Activated B cell treated with CpG ODN at 0.5 μM for 24 hours (primary cell): Measurements from ENCODE around the gene GLIPR1L1. TPM values are rescaled to one million over a fixed set of nuclear protein-coding genes. Genes with fewer than 3 reads are reported as not detected.

Source experiments
- ATAC-seq: fragments of 200-7000 bp; cut with Tn5 transposase; one replicate; pipeline ENCODE4 v1.10.0; 2021; ENCODE audit warnings: low read depth, mild to moderate bottlenecking, moderate library complexity
- CTCF ChIA-PET: fragments of 350-600 bp; sonication (Branson Sonifier 250); formaldehyde crosslinking; loops from one replicate; lab custom pipeline; 2021; ENCODE audit warnings: antibody characterized with exemption; lab: Charles Lee
- POLR2A ChIA-PET: fragments of 350-600 bp; sonication (Branson Sonifier 250); formaldehyde crosslinking; loops from one replicate; lab custom pipeline; 2021; ENCODE audit warnings: antibody characterized with exemption; lab: Charles Lee
- DNase-seq: peaks from one replicate; pipeline ENCODE4 v3.0.0; 2022
- H3K27ac Mint-ChIP-seq: one replicate; pipeline ENCODE4 v1.8.0; 2020; ENCODE audit warnings: mixed read lengths
- H3K27me3 Mint-ChIP-seq: one replicate; pipeline ENCODE4 v1.8.0; 2021; ENCODE audit warnings: mixed read lengths
- H3K36me3 Mint-ChIP-seq: one replicate; pipeline ENCODE4 v1.8.0; 2021; ENCODE audit warnings: low read depth, mixed read lengths
- H3K4me1 Mint-ChIP-seq: one replicate; pipeline ENCODE4 v1.8.0; 2021; ENCODE audit warnings: mixed read lengths
- H3K4me3 Mint-ChIP-seq: one replicate; pipeline ENCODE4 v1.8.0; 2020; ENCODE audit warnings: mild to moderate bottlenecking, mixed read lengths
- H3K9me3 Mint-ChIP-seq: one replicate; pipeline ENCODE4 v1.8.0; 2020; ENCODE audit warnings: mixed read lengths
- CTCF ChIP-seq: fragments of 200-600 bp; IDR thresholded peaks from one replicate; pipeline ENCODE4 v1.8.0; 2022; ENCODE audit warnings: antibody characterized with exemption, mild to moderate bottlenecking
- intact Hi-C: fragments of 100-400 bp; cut with micrococcal nuclease; formaldehyde crosslinking; loops from one replicate; pipeline ENCODE4 v1.15.1; 2024
- total RNA-seq: library from RNA; stranded (reverse); gene quantifications from 2 replicates; pipeline ENCODE4 v1.2.3, GENCODE V29; 2022

Gene GLIPR1L1
- total RNA-seq, 1 donor from 2014 or later: not detected

GRCh38 chr12:75364919-75365318 lies 30.4 kb downstream of the GLIPR1L1 start:
- H3K27me3 Mint-ChIP-seq: no peaks in the 10 kb centered on the region
- DNase-seq (no peak), ATAC-seq (no peak)
- H3K9me3 Mint-ChIP-seq: peaks cover 2% of the 10 kb centered on the region
- peaks cover 10% of the 10 kb centered on the region for H3K4me1 Mint-ChIP-seq
- no peak for TF ChIP-seq CTCF
- H3K4me3 Mint-ChIP-seq: no peak overlapping the region
- CTCF ChIA-PET: no interaction called here
- POLR2A ChIA-PET: no interaction called here
- H3K27ac Mint-ChIP-seq: no peak overlapping the region
- no peaks in the 10 kb centered on the region for H3K36me3 Mint-ChIP-seq
- intact Hi-C loops: no loop called here

- H3K36me3 Mint-ChIP-seq: no peaks in the 10 kb centered on the region
- peaks cover 1% of the 10 kb centered on the region for H3K4me1 Mint-ChIP-seq
- ChIA-PET CTCF (no interaction called here), POLR2A (no interaction called here)
- H3K4me3 Mint-ChIP-seq: no peak overlapping the region
- no peak for TF ChIP-seq CTCF
- no peaks in the 10 kb centered on the region for H3K27me3 Mint-ChIP-seq
- intact Hi-C loops: no loop called here
- no peak for DNase-seq
- no peaks in the 10 kb centered on the region for H3K9me3 Mint-ChIP-seq
- H3K27ac Mint-ChIP-seq: no peak overlapping the region
- ATAC-seq: no peak
Measured at GRCh38 chr12:75366629-75367028, 32.2 kb downstream of the GLIPR1L1 start.

DNA sequence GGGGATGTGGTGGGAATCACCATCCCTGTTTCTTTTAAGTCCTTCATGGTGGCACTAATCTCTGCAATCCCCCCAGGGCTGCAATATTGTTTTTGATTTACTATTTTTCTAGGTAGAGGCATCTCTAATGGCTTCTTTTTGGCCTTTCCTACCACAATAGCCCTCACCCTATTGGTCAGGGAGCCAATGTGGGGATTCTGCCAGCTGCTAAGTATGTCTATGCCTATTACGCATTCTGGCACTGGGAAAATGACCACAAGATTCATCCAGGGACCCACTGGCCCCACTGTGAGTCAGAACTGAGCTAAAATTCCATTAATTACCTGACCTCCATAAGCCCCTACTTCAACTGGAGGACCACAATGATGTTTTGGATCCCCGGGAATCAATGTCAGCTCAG lies 40.5 kb downstream of the GLIPR1L1 start:
- Mint-ChIP-seq H3K4me1 (no peaks in the 10 kb centered on the region), H3K4me3 (no peak overlapping the region), H3K36me3 (no peaks in the 10 kb centered on the region), H3K27me3 (no peaks in the 10 kb centered on the region), H3K9me3 (no peaks in the 10 kb centered on the region), H3K27ac (no peak overlapping the region)
- CTCF ChIA-PET: no interaction called here
- no peak for ATAC-seq
- POLR2A ChIA-PET: no interaction called here
- no peak for TF ChIP-seq CTCF
- DNase-seq: no peak
- intact Hi-C loops: no loop called here

- no peak for DNase-seq
- no peak for ATAC-seq
- no peak overlapping the region for H3K27ac Mint-ChIP-seq
- intact Hi-C loops: no loop called here
- no peak overlapping the region for H3K4me3 Mint-ChIP-seq
- H3K4me1 Mint-ChIP-seq: no peaks in the 10 kb centered on the region
- ChIA-PET POLR2A (no interaction called here), CTCF (no interaction called here)
- H3K27me3 Mint-ChIP-seq: no peaks in the 10 kb centered on the region
- H3K9me3 Mint-ChIP-seq: no peaks in the 10 kb centered on the region
- H3K36me3 Mint-ChIP-seq: peaks cover 2% of the 10 kb centered on the region
- TF ChIP-seq CTCF: no peak
Measured at GRCh38 chr12:75378354-75378753, 43.9 kb downstream of the GLIPR1L1 start.

DNA sequence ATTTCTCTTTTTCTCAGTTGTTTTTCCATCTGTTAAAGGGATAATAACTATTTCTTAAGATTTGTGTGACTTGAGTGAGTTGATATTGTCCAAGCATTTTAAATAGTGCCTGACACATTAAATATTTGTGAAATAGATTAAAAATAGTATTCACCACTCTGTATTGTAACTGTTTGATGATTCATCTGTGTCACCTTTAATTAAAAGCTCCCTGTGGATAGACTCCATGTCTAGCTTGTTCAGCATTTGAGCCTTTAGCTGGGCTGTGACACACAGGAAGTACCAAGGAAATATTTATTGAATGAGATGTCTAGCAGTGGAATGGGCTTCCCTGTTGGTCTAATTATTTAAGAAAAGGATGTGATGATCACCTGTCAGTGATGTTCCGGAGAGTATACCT lies 54.6 kb downstream of the GLIPR1L1 start:
- peak overlapping the region; percentile 42 for H3K27ac Mint-ChIP-seq
- no peaks in the 10 kb centered on the region for H3K9me3 Mint-ChIP-seq
- intact Hi-C loops: no loop called here
- no peaks in the 10 kb centered on the region for H3K27me3 Mint-ChIP-seq
- DNase-seq (no peak), ATAC-seq (no peak)
- H3K4me1 Mint-ChIP-seq: peaks cover 38% of the 10 kb centered on the region
- no peak overlapping the region for H3K4me3 Mint-ChIP-seq
- H3K36me3 Mint-ChIP-seq: peaks cover 4% of the 10 kb centered on the region
- CTCF ChIA-PET: interaction anchor here (0.7 kb wide), 1 partner anchor 116 kb away, joined by 3 read pairs; no protein-coding TSS in a partner anchor
- POLR2A ChIA-PET: interaction anchor here (0.5 kb wide), 2 partner anchors 9 to 1584 kb away, joined by 3 to 10 read pairs; no protein-coding TSS in a partner anchor
- TF ChIP-seq CTCF: no peak
